Measurements from ENCODE around the gene CLRN1.

DNA sequence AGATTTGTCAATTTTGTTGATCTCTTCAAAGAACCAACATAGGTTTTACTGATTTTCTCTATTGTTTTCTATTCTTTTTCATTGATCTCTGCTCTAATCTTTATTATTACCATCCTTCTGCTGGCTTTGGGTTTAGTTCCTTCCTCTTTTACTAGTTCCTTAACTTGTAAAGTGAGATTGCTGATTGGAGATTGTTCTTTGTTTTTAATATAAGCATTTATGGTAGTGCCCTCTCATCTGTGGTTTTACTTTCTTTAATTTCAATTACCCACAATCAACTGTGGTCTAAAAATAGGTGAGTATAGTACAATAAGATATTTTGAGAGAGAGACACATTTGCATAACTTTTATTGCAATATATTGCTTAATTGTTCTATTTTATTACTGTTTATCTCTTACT lies 13.2 kb upstream of the CLRN1 start:
- TF ChIP-seq, protein P1, sequence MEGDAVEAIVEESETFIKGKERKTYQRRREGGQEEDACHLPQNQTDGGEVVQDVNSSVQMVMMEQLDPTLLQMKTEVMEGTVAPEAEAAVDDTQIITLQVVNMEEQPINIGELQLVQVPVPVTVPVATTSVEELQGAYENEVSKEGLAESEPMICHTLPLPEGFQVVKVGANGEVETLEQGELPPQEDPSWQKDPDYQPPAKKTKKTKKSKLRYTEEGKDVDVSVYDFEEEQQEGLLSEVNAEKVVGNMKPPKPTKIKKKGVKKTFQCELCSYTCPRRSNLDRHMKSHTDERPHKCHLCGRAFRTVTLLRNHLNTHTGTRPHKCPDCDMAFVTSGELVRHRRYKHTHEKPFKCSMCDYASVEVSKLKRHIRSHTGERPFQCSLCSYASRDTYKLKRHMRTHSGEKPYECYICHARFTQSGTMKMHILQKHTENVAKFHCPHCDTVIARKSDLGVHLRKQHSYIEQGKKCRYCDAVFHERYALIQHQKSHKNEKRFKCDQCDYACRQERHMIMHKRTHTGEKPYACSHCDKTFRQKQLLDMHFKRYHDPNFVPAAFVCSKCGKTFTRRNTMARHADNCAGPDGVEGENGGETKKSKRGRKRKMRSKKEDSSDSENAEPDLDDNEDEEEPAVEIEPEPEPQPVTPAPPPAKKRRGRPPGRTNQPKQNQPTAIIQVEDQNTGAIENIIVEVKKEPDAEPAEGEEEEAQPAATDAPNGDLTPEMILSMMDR (IDR thresholded peaks at IDR 0.05; ENCODE audit: borderline replicate concordance, extremely low read depth, low read length, poor library complexity, severe bottlenecking), result no peak
- TF ChIP-seq EZH2 (IDR thresholded peaks at IDR 0.05; ENCODE audit: borderline replicate concordance, low read depth, low read length, severe bottlenecking), result no peak

Measured in DND-41 (cell line).